HCT116 (cell line): ENCODE data around the gene PPP2R5C.
"Not testable (repeated sequence)": the region's sequence is repeated elsewhere in the genome, so short reads cannot be mapped to it uniquely, and the experiment has no call there.

Experiments used
- POLR2AphosphoS5 ChIP-seq: IDR thresholded peaks from 2 replicates; pipeline ENCODE4 v1.6.1; 2011; ENCODE audit warnings: mild to moderate bottlenecking, low read depth, low read length, moderate library complexity
- TF ChIP-seq, protein P1 (sequence below): IDR thresholded peaks from 2 replicates; pipeline ENCODE4 v1.6.1; 2012
- TF ChIP-seq, protein P2 (sequence below), 3 experiments: fragments of 200-600 bp in 1 of 3; sonication (generic) in 1 of 3; IDR thresholded peaks in 2 of 3; conservative IDR thresholded peaks in 1 of 3; 2 replicates each; pipeline ENCODE4 v1.5.1; 2012 to 2017; ENCODE audit warnings: low read depth in 2 of 3, low read length in 2 of 3, antibody characterized with exemption in 1 of 3, borderline replicate concordance in 1 of 3, control low read depth in 1 of 3, mild to moderate bottlenecking in 1 of 3, mixed read lengths in 1 of 3, mixed run types in 1 of 3, moderate library complexity in 1 of 3; ENCODE audit not compliant: insufficient read depth in 1 of 3

DNA sequence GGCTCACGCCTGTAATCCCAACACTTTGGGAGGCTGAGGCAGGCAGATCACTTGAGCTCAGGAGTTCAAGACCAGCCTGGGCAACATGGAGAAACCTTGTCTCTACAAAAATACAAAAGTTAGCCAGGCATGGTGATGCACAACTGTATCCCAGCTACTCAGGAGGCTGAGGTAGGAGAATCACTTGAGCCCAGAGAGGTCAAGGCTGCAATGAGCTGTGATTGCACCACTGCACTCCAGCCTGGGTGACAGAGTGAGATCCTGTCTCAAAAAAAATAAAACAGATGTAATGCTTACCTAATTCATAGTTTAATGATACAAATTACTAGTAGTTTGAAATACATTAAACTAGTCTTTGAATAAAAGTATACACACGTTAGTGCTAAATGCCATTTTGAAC lies 209.9 kb downstream of the PPP2R5C start:
- TF ChIP-seq, protein P1, sequence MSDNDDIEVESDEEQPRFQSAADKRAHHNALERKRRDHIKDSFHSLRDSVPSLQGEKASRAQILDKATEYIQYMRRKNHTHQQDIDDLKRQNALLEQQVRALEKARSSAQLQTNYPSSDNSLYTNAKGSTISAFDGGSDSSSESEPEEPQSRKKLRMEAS, result not testable (repeated sequence)
- TF ChIP-seq, protein P2, sequence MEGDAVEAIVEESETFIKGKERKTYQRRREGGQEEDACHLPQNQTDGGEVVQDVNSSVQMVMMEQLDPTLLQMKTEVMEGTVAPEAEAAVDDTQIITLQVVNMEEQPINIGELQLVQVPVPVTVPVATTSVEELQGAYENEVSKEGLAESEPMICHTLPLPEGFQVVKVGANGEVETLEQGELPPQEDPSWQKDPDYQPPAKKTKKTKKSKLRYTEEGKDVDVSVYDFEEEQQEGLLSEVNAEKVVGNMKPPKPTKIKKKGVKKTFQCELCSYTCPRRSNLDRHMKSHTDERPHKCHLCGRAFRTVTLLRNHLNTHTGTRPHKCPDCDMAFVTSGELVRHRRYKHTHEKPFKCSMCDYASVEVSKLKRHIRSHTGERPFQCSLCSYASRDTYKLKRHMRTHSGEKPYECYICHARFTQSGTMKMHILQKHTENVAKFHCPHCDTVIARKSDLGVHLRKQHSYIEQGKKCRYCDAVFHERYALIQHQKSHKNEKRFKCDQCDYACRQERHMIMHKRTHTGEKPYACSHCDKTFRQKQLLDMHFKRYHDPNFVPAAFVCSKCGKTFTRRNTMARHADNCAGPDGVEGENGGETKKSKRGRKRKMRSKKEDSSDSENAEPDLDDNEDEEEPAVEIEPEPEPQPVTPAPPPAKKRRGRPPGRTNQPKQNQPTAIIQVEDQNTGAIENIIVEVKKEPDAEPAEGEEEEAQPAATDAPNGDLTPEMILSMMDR (IDR thresholded peaks at IDR 0.05 in 2 of 3, conservative IDR thresholded peaks at IDR 0.05 in 1 of 3; ENCODE audit: borderline replicate concordance in 1 of 3, insufficient read depth in 1 of 3, low read depth in 2 of 3, low read length in 2 of 3), result not testable (repeated sequence)
- not testable (repeated sequence) for TF ChIP-seq POLR2AphosphoS5
